ENCODE data around the gene BORA.

Gene BORA

DNA sequence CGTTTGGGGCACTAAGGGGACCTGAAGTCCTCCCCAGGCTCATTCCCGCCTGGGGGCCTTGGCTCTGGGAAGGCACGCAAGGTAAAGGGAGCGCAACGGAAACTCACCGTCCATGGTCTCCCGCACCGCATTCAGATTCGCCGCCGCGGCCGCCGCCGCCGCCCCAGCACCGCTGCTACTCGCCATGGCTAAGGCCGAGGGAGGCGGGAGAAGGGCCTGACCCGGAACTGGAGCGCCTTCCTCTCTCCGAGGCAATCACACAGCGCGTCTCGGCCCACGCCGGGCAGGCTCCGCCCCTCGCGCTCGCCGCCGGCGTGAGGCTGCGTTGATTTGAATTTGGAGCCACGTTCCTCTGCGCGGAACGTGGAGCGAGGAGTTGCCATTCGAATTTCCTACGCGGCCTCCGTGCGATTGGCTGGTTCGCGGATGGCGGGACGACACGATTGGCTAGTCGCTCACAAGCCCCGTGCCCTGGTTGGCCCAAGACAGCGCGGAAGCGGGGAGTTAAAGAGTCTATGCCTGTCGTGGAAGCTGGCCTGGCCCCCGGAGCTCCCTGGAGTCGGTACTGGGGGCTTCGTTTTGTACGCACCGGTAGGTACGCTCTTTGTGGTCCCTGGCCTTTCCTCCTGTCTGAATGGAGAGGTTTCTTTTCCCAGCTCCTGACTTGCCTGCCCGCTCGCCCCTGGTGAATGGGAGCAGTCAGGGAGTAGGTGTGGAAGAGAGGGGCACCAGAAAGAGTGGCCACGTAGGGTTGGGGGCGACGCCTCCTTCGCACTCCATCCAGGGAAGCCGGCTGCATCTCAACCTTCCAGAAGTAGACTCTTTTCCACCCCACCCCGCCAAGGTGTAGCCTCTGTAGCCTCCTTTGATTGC lies at the start of gene BORA, which contains the start of gene MZT1:
Gene BORA, plus strand, starts transcription at position 507 of the 873 bp plus-strand sequence. CDS start 1,018 bp downstream, outside the sequence.
Gene MZT1, minus strand, starts transcription at position 213 of the 873 bp plus-strand sequence. Its CDS starts 27 bp downstream, at position 186.
- peak; percentile 98 to 99 for DNase-seq

DNA sequence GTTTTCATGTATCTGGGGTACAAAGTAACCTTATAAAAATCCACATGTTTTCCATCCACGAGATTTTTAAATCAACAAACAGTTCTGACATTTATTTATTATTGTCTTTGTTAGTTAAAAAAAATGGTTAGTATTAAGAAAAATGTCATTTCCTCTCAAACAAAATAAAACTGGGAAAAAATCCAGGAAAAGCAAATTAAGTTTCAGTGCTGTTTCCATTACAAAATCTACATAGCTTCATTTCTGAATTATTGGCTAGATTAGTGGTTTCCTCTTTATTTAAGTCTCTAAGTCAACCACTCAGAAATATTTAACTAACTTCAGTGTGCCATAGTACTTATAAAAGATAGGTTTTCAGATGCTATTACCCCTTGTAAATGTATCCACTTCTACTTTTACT lies 49.4 kb upstream of the BORA start:
- DNase-seq, result no peak

DNA sequence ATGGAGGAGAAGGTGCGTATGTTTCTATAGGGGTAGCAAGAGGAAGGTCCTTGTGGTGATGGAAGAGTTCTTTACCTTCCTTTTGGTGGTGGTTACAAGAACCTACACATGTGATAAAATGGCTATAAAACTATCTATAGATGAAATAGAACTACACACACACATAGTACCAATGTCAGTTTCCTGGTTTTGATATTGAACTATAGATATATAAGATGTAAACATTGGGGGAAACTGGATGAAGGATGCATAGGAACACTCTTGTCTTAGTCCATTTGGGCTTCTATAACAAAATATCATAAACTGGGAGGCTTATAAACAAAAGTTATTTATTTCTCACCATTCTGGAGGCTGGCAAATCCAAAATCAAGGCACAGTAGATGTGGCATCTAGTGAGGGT lies 47.4 kb upstream of the BORA start:
- no peak for DNase-seq

DNA sequence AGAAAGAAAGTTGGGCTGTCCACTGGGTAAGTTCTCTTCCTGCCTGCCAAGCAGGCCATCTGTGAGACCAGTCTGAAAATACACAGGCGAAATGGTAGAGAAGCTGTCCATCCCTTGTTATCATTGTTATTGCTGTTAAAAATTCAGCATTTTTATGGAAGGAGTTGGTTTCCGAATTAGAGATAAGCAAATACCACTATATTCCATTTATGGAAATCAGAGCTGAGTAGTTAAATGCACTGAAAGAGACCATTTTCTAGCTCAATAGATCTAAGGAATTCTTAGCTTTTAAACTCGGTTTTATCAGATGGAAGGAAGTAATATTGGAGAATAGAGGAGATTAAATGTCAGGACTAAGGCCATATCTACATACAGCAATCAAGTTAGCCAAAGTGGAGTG lies 41.0 kb upstream of the BORA start:
- DNase-seq, result no peak

DNA sequence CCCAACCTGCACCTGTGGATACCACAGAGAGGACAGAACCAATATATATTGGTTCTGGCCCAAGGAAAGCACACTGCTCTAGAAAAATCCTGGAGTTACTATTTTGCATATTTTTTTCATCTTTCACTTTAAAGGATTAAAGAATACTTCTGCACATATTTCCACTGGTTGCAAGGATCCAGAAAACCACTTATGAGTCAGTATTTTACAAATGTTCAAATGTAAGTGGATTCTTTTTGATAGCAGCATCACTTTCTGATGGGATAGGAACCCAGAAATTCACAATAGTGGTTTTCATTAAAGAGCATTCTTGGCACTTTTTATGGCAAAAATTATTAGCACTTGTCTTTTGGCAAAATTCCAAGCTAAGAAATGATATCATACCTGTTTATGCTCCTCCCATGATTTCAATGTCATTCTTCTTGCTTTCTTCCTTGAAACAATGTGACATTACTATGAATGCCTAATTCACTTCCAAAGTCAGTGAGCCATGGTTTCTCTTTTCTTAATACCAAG lies 38.5 kb upstream of the BORA start:
- DNase-seq, result no peak

DNA sequence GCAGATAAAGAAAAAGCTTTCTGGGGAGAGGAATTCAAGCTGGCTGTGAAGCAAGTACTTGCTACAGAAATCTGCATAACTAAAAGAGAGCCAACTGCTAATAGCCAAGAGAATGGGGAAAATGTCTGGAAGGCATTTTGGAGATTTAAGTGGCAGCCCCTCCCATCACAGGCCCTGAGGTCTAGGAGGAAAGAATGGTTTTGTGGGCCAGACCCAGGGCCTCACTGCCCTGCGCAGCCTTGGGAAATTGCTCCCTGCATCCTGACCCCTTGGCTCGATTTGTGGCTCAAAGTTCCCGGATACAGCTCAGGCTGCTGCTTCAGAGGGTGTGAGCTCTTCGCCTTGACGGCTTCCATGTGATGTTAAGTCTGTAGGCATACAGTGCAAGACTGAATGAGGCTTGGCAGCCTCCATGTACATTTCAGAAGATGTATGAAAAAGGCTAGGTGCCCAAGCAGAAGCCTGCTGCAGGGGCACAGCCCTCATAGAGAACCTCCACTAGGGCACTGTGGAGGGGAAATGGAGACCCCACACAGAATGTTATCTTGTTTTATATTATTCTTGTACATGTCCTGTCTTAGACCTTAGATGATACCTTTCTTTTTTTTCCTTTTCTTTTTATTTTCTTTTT lies 34.7 kb upstream of the BORA start:
- no peak for DNase-seq

DNA sequence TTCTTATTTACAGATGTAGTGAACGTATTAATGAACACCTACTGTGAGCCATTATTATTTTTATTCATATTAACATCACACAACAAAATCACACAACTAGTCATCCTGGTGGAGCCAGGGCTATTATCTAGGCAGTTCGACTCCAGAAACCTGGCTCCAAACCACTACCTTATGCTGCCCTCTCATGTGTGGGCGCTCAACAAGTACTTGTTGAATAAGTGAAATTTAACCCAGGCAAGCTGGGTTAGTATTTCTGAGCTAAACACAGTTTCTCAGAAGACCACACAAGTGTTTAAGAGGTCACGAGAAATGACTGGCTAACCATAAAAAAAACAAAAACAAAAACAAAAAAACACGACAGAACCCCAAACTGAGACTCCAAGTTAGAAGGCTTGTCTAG lies 33.9 kb upstream of the BORA start:
- no peak for DNase-seq

DNA sequence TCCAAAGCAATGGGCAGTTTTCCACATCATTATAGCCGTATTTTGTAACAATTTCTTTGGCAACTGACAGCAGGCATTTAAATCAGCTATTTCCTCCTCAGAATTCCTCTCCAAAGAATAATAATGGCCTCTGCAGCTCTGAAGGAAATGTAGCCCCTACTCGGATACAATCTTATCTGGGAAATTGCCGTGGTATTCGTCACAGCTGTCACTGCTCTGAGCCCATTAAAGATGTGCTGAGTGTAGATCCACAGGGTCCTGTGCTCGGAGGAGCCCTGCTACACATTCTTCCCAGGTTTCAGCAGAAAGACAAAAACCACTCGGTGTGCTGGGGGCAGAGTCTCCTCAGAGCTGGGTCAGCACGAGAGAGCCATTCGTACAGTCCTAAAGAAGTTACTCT lies 33.4 kb upstream of the BORA start:
- no peak for DNase-seq

DNA sequence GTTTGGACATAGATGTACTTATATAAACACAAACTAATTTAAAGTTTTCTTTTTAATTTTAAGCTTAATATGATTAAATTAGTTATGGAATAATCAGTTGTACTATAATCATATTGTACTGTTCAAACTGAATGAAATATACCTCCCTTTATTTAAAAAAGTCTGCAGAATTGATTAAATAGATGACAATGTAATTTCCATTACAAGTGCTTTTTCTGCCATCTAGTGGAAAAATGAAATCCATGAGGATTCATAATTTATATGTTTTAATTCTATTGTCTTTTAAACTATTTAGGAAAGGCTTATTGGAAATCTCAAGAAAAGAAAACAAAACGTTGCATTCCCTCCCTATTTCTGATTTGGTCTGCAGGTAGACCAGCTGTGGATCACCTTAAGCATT lies 31.1 kb upstream of the BORA start:
- DNase-seq, result peak; percentile 45 to 50

DNA sequence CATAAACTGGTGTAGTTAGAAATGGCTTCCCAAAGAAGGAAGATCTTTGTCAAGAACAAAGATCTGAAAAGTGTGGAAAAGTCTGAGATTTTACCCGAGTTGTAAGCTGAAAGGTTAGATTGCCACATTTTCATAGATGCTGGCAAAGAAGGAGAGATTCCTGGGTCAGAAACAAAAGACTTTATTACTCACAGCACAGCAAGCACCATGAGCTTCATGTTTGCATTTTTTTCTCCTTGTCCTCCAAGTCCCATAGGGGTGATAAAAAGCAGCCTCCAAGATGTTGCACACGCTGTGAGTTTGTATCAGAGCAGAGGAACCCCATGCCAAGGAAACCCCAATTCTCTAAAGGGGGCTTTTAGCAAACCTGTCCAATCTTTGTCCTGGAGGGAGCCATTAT lies 29.6 kb upstream of the BORA start:
- DNase-seq, result no peak

DNA sequence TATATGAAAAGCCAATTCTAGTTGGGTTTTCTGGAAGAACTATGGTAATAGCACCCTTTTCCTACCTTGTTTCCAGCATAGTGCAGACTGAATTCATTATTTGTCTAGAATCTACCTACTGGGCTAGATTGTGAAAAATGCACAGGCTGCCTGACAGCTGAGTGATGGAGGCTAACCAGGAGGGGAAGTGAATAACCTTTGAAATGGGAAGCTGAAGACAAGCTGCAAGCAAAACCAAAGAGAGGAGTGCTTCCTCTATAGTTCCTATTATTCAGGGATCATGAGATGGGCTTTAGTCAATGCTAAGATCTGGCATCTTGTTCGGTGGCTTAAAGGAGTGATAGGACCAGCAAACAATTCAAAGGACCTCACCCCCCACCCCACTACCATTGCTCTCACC lies 27.2 kb upstream of the BORA start:
- DNase-seq, result peak; percentile 35 to 44

DNA sequence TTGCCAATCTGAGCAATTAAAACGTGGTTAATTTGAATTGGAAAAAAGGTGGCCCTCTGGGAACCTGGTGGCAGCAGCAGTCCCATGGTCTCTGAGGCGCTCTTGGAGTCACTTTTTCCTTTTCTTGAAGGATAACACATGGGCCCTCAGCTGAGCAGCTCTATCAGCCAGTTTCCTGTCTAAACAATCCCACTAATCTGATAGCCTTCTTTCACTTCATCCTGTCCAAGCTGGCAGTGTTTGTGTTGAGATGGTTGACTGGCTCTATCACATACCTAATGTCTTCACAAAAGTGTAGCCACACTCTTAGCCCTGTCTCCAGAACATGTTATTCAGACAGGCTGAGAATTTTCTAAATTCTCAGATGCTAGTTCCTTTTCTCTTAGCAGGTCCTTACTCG lies 10.9 kb upstream of the BORA start:
- no peak for DNase-seq

DNA sequence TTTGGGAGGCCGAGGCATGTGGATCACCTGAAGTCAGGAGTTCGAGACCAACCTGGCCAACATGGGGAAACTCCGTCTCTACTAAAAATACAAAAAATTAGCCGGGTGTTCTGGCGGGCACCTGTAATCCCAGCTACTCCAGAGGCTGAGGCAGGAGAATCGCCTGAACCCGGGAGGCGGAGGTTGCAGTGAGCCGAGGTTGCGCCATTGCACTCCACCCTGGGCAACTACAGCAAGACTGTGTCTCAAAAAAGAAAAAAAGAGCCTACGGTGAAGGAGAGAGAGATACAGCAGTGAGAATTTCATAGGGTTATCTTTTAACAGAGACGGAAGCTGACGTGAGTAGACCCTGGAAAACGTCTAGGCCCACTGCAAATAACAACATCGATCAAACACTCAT lies 1.5 kb upstream of the BORA start:
- peak in 1 of 2 experiments; percentile 22 for DNase-seq

DNA sequence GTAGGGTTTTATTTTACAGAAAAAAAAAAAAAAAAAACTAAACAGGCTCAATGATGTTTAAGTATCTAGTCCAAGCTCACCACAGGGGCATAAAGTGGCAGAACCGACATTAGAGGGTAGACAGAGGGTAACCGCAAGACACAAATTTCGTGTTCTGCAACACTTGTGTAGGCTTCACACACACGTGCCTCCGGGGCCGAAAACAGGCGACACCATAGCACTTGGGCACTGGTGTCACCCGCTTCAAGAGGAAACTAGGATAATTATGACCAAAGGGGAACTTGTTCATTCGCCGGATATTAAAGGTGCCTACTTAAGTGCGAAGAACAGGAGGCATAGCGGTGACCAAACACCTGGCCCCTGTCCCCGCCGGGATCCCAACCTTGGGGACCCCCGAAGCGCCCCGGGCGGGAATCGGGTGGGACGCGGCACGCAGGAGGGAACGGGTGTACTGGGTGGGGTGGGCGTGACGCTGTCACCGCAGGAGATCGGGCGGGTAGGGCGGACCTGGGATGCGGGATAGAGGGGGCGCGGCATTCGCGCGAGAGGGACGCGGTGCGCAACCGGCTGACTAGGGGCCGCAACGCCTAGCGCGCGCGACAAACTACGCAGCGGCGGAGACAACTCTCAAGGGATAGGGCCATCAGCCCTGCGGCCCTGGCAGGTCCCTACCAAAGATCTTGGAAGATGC lies 852 bp upstream of the BORA start:
- peak; percentile 65 to 83 for DNase-seq

DNA sequence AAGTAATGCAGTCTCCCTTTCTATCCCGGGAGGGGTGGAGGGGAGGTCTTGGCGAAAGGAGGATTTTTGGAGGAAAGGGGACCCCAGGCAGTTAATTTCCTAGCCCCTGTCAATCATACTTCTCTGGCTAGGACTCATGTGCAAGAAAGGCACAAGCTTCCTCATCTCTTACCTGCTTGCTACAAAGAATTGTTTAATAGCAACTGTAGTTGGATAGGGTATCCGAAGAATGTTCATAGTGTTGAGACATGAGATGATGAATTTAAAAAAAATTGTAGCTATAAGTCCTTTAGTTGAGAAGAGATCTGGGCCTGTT lies 525 bp downstream of the BORA start:
- peak; percentile 7 to 21 for DNase-seq

DNA sequence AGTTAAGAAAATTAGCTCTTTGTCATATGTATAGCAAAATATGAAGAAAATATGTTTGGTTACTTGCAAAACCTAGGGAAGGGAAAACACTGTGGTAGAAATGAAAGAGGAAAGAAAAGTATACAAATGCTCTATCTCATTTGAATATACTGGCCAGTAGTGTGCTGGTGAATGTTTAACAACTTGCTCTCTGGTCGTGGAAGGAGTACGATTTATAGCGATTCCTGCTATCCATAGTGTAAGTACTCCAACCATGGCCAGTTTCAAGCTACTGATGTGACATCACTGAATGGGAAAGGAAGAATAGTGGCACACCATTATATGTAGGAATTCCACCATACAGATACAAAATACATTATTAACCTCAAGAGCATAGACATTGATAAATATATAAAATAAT lies 9.3 kb downstream of the BORA start:
- no peak for DNase-seq

DNA sequence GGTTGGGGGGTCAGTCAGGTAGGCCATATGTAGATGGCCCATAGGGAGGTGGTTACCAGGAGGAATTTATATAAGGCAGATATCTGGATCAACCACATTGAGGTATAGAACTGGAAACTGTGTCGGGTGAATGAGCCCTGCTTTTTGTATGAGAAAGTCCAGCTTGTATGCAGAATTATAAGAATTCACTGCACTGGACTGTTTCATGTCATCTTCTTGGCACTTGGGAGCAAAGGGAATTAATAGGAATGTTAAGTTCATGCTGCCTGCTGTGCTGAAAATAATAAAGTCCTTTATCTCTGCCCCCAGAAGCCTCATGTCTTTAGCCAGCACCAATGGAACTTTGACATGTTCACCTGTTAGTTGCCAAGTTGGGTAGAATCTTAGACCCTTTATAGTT lies 12.3 kb downstream of the BORA start:
- DNase-seq, result no peak

DNA sequence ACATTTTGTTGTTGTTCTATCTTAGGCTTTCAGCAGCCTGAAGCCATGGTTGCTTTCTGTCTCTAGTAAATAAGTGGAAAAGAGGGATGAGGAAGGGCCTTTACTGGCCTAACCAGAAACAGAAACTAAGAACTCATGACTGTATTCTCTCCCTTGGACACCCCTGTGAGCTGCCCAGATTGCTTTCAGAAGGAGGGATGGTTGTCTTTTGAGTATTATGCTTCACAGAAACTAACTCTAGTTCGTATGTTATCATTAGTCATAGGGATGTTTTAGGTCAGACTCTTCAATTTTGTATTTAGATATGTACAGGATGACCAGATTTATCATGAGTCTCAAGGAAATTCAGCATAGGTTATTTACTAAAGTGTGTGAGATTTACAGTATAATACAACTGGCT lies 17.5 kb downstream of the BORA start:
- no peak for DNase-seq

DNA sequence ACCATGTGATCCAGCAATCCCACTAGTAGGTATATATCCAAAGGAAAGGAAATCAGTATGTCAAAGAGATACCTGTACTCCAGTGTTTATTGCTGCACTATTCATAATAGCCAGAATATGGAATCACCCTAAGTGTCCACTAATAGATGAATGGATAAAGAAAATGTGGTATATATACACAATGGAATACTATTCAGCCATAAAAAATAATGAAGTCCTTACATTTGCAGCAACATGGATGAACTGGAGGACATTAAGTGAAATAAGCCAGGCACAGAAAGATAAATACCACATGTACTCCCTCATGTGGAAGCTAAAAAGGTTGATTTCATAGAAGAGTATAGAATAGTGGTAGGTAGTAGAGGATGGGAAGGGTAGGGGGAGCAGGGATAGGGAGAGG lies 23.5 kb downstream of the BORA start:
- no peak for DNase-seq

DNA sequence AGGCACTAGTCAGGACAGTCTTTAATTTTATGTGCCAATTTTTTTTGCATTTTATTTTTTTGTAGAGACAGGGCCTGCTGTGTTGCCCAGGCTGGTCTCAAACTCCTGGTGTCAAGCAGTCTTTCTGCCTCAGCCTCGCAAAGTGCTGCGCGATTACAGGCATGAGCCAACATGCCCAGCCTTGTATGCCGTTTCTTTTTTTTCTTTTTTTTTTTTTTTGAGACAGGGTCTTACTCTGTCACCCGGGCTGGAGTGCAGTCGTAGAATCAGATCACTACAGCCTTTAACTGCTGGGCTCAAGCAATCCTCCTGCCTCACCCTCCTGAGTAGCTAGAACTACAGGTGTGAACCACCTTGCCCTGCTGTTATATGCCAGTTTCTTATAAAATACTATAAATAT lies 26.4 kb downstream of the BORA start:
- DNase-seq, result no peak

DNA sequence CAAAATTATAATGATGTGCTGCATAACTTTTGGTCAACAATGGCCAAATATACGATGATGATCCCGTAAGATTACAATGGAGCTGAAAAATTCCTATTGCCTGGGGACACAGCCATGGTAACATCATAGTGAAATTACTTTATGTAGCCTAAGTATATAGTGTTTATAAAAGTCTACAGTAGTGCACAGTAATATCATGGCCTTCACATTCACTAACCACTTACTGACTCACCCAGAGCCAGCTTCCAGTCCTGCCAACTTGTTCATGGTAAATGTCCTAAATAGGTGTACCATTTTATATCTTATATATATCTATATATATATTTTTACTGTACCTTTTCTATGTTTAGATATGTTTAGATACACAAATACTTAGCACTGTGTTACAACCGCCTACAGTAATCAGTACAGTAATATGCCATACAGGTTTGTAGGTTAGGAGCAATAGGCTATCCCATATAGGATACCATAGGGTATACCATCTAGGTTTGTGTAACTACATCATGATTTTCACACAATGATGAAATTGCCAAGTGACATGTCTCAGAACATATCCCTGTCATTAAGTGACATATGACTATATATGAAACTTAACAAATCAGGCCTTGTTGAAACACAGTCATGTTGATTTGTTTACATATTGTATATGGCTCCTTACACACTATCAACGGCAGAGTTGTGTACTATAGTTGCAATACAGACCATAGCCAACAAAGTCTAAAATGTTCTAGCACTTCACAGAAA lies 30.2 kb downstream of the BORA start:
- DNase-seq, result no peak

DNA sequence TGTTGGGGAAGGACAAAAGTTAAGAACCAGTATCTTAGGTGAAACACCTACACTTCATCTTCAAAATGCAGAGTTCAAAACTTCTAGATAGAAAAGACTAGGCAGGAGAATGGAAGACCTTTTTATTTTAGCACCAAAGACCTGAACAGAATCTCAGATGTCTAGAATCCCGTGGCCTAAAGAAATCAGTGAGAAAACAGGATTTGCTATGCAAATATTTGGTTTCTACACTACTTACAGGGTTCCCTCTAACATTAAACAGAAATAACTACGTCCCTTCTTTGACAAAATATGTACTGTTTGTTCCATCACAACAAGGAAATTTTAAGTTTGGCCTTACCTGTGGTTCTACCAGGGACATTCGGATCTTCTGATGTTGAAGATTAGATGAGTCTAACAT lies 32.5 kb downstream of the BORA start:
- no peak for DNase-seq

DNA sequence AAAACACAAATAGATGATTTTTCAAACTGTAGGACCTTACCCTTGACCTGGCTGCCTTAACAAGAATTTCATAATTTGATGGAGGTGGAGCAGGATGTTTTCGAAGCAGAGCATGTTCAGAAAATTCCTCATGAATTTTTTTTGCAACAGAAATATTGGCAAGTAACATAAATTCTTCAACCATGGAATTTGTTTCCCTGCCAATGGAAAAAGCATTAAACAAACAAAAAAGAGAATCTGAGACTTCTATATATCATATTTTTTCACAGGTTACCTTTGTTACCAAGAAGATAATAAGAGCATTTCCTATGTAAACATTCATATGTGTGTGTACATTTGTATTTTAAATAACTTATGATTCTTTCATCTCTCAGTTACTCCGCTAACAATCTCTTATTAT lies 35.7 kb downstream of the BORA start:
- DNase-seq, result no peak
